CD4-positive, CD25-positive, alpha-beta regulatory T cell (primary cell): ENCODE measurements around the gene KHK. TPM values are rescaled to one million over a fixed set of nuclear protein-coding genes. Genes with fewer than 3 reads are reported as not detected.

ENCODE experiments used
- ATAC-seq, 2 donors: fragments of 150-1000 bp; cut with Tn5 transposase; one replicate each; pipeline ENCODE4 v1.10.0; 2021; ENCODE audit warnings: low read depth in 2 of 2, moderate number of reproducible peaks in 2 of 2, moderate library complexity in 1 of 2
- DNase-seq, 3 donors: peaks; one replicate each; pipeline versions ENCODE4 v3.0.0 to v3.0.0-alpha.2; 2012 to 2022; ENCODE audit warnings: mixed read lengths in 1 of 3
- H3K27ac ChIP-seq: one replicate; pipeline ENCODE4 v1.7.0; 2013; ENCODE audit warnings: mild to moderate bottlenecking, low read length; ENCODE audit not compliant: insufficient read depth, poor library complexity, severe bottlenecking
- H3K27me3 ChIP-seq: one replicate; pipeline ENCODE4 v1.7.0; 2013; ENCODE audit warnings: low read length; ENCODE audit not compliant: control insufficient read depth, insufficient read depth
- H3K36me3 ChIP-seq: one replicate; pipeline ENCODE4 v1.7.0; 2013; ENCODE audit warnings: mild to moderate bottlenecking, low read length, moderate library complexity; ENCODE audit not compliant: control insufficient read depth, insufficient read depth
- H3K4me1 ChIP-seq: 2 replicates; pipeline ENCODE4 v1.7.0; 2013; ENCODE audit warnings: mild to moderate bottlenecking, low read length; ENCODE audit not compliant: insufficient read depth, control insufficient read depth, poor library complexity, severe bottlenecking
- H3K4me3 ChIP-seq: one replicate; pipeline ENCODE4 v1.7.0; 2013; ENCODE audit warnings: low read depth, mild to moderate bottlenecking, low read length, moderate library complexity
- H3K9me3 ChIP-seq, 2 experiments: 1 replicate in 1 of 2; 2 replicates in 1 of 2; pipeline ENCODE4 v1.7.0; 2013; ENCODE audit warnings: low read length in 2 of 2, mild to moderate bottlenecking in 1 of 2, moderate library complexity in 1 of 2; ENCODE audit not compliant: control insufficient read depth in 2 of 2
- H3K27ac Mint-ChIP-seq, 3 donors: one replicate each; pipeline ENCODE4 v1.8.0; 2020 to 2022; ENCODE audit warnings: mild to moderate bottlenecking in 3 of 3, mixed read lengths in 3 of 3, moderate library complexity in 2 of 3
- H3K27me3 Mint-ChIP-seq: one replicate; pipeline ENCODE4 v1.8.0; 2022; ENCODE audit warnings: mild to moderate bottlenecking, mixed read lengths
- H3K36me3 Mint-ChIP-seq: one replicate; pipeline ENCODE4 v1.8.0; 2020; ENCODE audit warnings: mixed read lengths
- H3K4me1 Mint-ChIP-seq, 4 donors: one replicate each; pipeline ENCODE4 v1.8.0; 2020 to 2022; ENCODE audit warnings: mixed read lengths in 4 of 4, mild to moderate bottlenecking in 1 of 4
- H3K4me3 Mint-ChIP-seq, 4 donors: one replicate each; pipeline ENCODE4 v1.8.0; 2020 to 2022; ENCODE audit warnings: mild to moderate bottlenecking in 4 of 4, mixed read lengths in 4 of 4, moderate library complexity in 3 of 4
- H3K9me3 Mint-ChIP-seq, 7 donors: one replicate each; pipeline ENCODE4 v1.8.0; 2020 to 2022; ENCODE audit warnings: mixed read lengths in 7 of 7, mild to moderate bottlenecking in 3 of 7, moderate library complexity in 2 of 7
- polyA plus RNA-seq, 4 donors: library from polyadenylated mRNA; unstranded; fragments of 300-500 nt; fragmentation: Illumina TruSeq; gene quantifications; one replicate each; pipeline ENCODE4 v1.2.3, GENCODE V29; 2021
- total RNA-seq: library from RNA; stranded (reverse); gene quantifications from one replicate; pipeline ENCODE4 v1.2.3, GENCODE V29; 2022

Gene KHK
- total and polyA plus RNA-seq, 5 donors from 2014 or later = 3.4 to 6.6 (median 5.9) TPM

DNA sequence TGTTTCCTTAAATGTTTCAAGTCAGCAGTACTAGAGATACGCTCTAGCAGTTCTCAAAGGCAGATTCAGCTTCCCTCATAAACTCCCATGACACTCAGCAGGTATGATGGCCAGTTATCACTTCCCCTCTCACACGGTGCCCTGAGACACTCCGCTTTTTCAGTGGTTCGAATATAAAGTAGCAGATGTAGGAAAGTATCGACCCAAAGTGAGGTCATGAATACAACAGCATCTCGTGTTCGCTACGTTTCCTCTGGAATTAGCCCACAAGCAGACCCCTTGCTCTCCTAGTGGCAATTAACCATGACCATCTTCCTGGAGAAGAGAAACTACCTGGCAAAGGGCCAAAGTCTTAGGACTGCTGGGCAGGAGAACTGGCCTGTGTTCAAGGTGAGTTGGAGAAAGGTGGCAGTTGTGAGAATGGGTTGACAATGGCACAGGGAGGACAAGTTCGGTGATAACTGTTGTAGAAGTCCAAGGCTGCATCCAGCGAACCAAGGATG, 44.4 kb upstream of the KHK start:
- DNase-seq = no peak
- ATAC-seq = peak in 1 of 2 donors; percentile 64
- Mint-ChIP-seq H3K4me1 (peaks cover 0 to 3% (median under 1%) of the 10 kb centered on the region in 4 donors), H3K36me3 (peaks cover 26% of the 10 kb centered on the region), H3K27me3 (no peaks in the 10 kb centered on the region), H3K27ac (peak overlapping the region in 1 of 3 donors; percentile 20), H3K4me3 (no peak overlapping the region), H3K9me3 (no peaks in the 10 kb centered on the region)
- Histone ChIP-seq H3K36me3 (peaks cover 40% of the 10 kb centered on the region), H3K4me3 (no peak overlapping the region), H3K27me3 (no peaks in the 10 kb centered on the region), H3K27ac (no peak overlapping the region), H3K9me3 (no peaks in the 10 kb centered on the region), H3K4me1 (no peaks in the 10 kb centered on the region)

DNA sequence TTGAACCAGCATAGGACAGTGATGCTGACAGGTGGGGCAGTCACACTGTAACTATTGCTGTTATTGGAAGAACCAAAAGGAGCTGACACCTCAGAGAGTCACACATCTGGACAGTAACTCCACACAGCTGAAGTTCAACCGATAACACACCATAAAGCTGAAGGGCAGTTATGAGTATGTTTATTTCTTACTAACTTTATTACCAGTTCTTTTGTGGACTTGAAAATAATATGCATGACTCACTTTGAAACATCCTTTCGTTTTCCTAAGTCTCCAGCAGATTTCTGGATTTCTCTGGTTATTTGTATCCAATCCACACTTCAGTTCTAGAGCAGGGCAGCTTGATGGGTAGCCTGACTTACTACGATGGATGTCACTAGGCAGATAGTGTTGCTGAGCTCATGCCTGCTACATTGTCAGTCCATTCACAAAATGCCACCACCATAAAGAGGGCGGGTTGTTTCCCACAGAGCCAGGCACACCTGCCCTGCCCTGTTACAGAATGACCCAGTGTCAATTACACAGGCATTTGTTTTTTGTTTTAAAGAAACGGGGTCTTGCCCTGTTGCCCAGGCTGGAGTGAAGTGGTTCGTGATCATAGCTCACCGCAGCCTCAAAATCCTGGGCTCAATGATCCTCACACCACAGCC, 43.5 kb upstream of the KHK start:
- H3K36me3 ChIP-seq = peaks cover 31% of the 10 kb centered on the region

DNA sequence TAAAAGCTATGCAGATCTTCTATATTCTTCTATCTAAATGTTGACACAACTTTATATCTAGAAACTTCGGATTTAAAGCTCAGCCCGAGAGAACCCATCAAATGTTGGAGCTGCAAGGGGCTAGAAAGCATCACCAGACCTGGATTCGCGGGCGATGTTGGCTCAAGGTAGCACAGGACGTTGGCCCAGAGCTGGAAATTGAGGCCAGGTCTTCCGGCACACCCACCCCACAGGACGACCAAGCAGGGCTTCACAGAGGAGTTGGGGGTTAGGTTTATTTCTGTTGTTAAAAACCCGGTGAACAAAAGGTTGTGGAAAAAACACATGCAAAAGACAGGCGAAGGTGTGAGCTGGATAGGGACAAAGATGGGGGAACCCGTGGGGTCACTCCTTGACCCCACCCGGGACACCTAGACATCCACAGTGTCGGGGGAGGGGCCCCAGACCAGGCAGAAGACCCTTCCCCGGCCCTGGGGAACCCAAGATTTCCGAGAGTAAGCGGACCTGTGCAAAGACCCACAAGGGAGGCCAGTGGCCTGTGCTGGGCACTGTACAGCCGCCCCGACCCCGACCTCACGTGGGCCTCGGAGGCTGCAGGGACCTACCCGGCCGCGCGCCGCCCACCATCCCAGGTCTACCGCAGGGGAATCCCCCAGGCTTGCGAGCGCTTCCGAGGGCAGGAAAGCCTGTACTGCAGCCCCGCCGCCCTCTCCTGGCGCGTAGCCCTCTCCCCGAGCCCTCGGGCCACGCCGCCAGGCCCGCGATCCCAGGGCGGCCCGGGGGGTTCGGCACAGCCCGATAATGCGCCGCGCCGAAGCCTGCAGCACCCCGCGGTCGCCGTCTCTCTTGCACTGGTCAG, 36.9 kb upstream of the KHK start:
- ATAC-seq (peak; percentile 3 to 4), DNase-seq (peak in 2 of 3 donors; percentile 48 to 54)
- Mint-ChIP-seq H3K27ac (peak overlapping the region; percentile 99 to 100 (median 100)), H3K36me3 (peaks cover 8% of the 10 kb centered on the region), H3K27me3 (peaks cover 22% of the 10 kb centered on the region), H3K4me1 (peaks cover 11 to 25% (median 15%) of the 10 kb centered on the region in 4 donors), H3K9me3 (peaks cover 0 to 9% (median 3%) of the 10 kb centered on the region in 7 donors), H3K4me3 (peak overlapping the region; percentile 98 to 99 (median 99))
- Histone ChIP-seq H3K27ac (peak overlapping the region; percentile 87), H3K27me3 (no peaks in the 10 kb centered on the region), H3K9me3 (no peaks in the 10 kb centered on the region), H3K4me3 (peak overlapping the region; percentile 96), H3K36me3 (peaks cover 4% of the 10 kb centered on the region), H3K4me1 (peaks cover 14% of the 10 kb centered on the region)

More for the DNA sequence above, 43.5 kb upstream of the KHK start:
- Mint-ChIP-seq H3K27ac (peak overlapping the region in 1 of 3 donors; percentile 32), H3K4me3 (no peak overlapping the region), H3K36me3 (peaks cover 20% of the 10 kb centered on the region), H3K4me1 (peaks cover 0 to 3% (median under 1%) of the 10 kb centered on the region in 4 donors), H3K27me3 (peaks cover under 1% of the 10 kb centered on the region), H3K9me3 (no peaks in the 10 kb centered on the region)
- ATAC-seq = no peak
- Histone ChIP-seq H3K9me3 (no peaks in the 10 kb centered on the region), H3K27ac (no peak overlapping the region), H3K27me3 (no peaks in the 10 kb centered on the region), H3K4me1 (no peaks in the 10 kb centered on the region), H3K4me3 (no peak overlapping the region)
- no peak for DNase-seq

- ATAC-seq = peak; percentile 58 to 63
These were observed 36.1 kb upstream of the KHK start for GRCh38 chr2:27050281-27050995.

DNA sequence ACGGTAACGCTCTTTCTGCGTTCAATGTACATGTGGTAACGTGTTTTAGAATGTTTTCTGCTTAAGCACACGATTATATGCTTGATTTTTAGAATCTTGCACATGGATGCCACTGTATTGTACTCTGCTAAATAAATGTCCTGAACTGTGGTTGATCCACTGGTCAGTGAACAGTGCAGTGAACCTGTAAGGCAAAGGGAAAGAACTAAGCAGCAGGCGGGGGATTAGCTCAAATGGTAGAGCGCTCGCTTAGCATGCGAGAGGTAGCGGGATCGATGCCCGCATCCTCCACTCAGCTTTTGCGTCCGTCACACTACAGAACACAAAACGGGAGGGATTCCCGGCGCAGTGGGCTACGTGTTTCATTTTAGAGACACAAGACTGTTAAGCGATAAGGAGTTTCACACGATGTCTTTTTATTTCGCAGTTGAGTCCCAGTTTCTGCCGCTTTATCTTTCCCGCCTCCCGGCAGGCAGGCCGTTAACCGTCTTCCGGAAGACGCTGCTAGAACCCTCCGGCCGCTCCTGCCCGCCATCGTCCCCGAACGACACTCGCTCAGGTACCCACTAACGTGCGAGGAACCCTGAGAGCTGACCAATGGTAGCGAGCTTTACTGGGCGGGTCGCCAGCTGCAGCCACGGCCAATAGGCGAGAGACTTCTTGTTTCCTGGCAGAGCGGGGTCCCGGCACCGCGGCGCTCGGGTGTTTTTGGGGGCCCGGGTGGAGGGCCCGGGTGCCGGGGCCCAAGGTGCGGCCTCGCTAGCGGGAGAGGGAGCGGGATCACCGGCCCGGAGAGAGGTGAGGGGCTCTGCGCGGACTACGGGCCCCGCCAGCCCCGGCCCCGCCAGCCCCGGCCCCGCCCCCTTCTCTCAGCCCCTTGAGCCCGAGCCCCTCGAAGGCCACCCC, 35.3 kb upstream of the KHK start, which contains the start of gene AGBL5:
TSS of gene AGBL5 (plus strand) at position 673 of the 906 bp plus-strand sequence. CDS start 1,291 bp downstream, outside the sequence.
- no peaks in the 10 kb centered on the region for H3K27me3 ChIP-seq
- peak within 1 kb of the TSS; percentile 96 for H3K4me3 ChIP-seq
- H3K9me3 Mint-ChIP-seq = peaks cover 0 to 9% (median 3%) of the 10 kb centered on the region in 7 donors
- no peaks in the 10 kb centered on the region for H3K9me3 ChIP-seq
- H3K27ac Mint-ChIP-seq = peak within 1 kb of the TSS; percentile 99 to 100 (median 100)
- H3K27me3 Mint-ChIP-seq = peaks cover 22% of the 10 kb centered on the region
- peak within 1 kb of the TSS; percentile 87 for H3K27ac ChIP-seq
- peaks cover 16% of the 10 kb centered on the region for H3K36me3 ChIP-seq
- peaks cover 11 to 25% (median 16%) of the 10 kb centered on the region in 4 donors for H3K4me1 Mint-ChIP-seq
- peak; percentile 94 to 97 (median 96) for DNase-seq
- H3K36me3 Mint-ChIP-seq = peaks cover 11% of the 10 kb centered on the region
- H3K4me3 Mint-ChIP-seq = peak within 1 kb of the TSS; percentile 98 to 99 (median 99)
- peak; percentile 81 to 85 for ATAC-seq
- H3K4me1 ChIP-seq = peaks cover 14% of the 10 kb centered on the region

More at GRCh38 chr2:27050281-27050995, 36.1 kb upstream of the KHK start:
- H3K36me3 ChIP-seq = peaks cover 8% of the 10 kb centered on the region
- peak overlapping the region; percentile 98 to 99 (median 99) for H3K4me3 Mint-ChIP-seq
- peaks cover 14% of the 10 kb centered on the region for H3K4me1 ChIP-seq
- peak overlapping the region; percentile 99 to 100 (median 100) for H3K27ac Mint-ChIP-seq
- no peaks in the 10 kb centered on the region for H3K9me3 ChIP-seq
- peaks cover 0 to 9% (median 3%) of the 10 kb centered on the region in 7 donors for H3K9me3 Mint-ChIP-seq
- H3K27ac ChIP-seq = peak overlapping the region; percentile 87
- H3K36me3 Mint-ChIP-seq = peaks cover 11% of the 10 kb centered on the region
- peaks cover 11 to 25% (median 15%) of the 10 kb centered on the region in 4 donors for H3K4me1 Mint-ChIP-seq
- no peaks in the 10 kb centered on the region for H3K27me3 ChIP-seq
- H3K27me3 Mint-ChIP-seq = peaks cover 22% of the 10 kb centered on the region
- peak overlapping the region; percentile 96 for H3K4me3 ChIP-seq
- DNase-seq = peak; percentile 83 to 94 (median 92)

GRCh38 chr2:27051902-27052645, 34.5 kb upstream of the KHK start:
- peaks cover 0 to 9% (median 3%) of the 10 kb centered on the region in 7 donors for H3K9me3 Mint-ChIP-seq
- Histone ChIP-seq H3K4me3 (peak overlapping the region; percentile 61), H3K4me1 (peaks cover 14% of the 10 kb centered on the region), H3K9me3 (no peaks in the 10 kb centered on the region), H3K27ac (peak overlapping the region; percentile 87), H3K36me3 (peaks cover 21% of the 10 kb centered on the region), H3K27me3 (no peaks in the 10 kb centered on the region)
- peak overlapping the region; percentile 82 to 100 (median 83) for H3K27ac Mint-ChIP-seq
- H3K27me3 Mint-ChIP-seq = peaks cover 22% of the 10 kb centered on the region
- peaks cover 11 to 25% (median 18%) of the 10 kb centered on the region in 4 donors for H3K4me1 Mint-ChIP-seq
- ATAC-seq = no peak
- DNase-seq = peak in 1 of 3 donors; percentile 57
- H3K4me3 Mint-ChIP-seq = peak overlapping the region; percentile 88 to 99 (median 96)
- peaks cover 11% of the 10 kb centered on the region for H3K36me3 Mint-ChIP-seq
